ENCODE measurements around the gene TGFBR3L. TPM values are rescaled to one million over a fixed set of nuclear protein-coding genes. Genes with fewer than 3 reads are reported as not detected.

TGFBR3L gene
- 0.24 TPM for polyA plus RNA-seq (ENCODE audit: insufficient read length)

DNA sequence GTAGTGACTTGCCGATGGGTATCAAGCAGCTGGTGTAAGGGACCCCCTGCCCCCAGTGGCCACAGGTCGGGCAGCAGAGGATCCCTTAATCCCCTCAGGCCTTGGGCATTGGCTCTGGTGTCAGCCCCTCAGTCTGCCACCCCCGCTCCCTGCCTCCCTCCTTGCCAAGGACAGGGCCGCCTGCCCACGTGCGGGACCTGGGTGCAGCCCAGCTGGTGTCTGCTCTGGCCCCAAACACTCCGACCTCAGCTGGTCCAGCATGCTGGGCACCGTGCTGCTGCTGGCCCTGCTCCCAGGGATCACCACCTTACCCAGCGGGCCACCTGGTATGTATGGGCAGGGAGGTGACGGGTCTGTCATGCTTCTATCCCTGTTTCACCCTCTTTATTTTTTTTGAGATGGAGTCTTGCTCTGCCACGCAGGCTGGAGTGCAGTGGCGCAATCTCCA lies at the start of gene TGFBR3L:
Gene TGFBR3L, plus strand, starts transcription at position 233 of the 448 bp plus-strand sequence.
- DNase-seq (ENCODE audit: low read depth), result no peak

DNA sequence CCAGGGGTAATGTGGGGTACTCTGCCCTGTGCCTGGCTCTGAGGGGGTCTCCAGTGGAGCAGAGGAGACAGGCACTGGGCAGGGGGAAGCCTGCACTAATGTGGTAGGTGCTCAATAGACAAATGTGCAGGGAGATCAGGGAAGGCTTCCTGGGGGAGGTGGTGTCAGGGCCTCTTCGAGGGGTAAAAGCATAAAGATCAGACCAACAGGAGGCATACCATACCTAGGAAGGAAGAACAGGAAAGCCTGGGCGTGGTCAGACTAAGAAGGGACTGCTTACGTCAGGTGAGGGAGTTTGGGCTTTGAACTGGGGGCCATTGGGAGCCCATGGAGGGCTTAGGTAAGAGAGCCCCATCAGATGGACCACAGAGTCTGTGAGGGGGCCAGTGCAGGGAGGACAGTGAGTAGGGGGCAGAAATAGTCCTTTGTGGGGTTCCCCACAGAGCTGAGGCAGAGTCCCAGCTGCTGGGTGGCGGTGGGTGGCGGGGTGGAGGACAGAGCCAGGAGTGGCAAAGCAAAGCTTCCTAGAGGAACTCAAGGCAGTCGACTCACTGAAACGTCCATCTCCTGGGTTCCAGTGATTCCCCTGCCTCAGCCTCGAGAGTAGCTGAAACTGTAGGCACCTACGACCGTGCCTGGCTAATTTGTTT lies 49.2 kb upstream of the TGFBR3L start:
- no peak for DNase-seq (ENCODE audit: low read depth)

DNA sequence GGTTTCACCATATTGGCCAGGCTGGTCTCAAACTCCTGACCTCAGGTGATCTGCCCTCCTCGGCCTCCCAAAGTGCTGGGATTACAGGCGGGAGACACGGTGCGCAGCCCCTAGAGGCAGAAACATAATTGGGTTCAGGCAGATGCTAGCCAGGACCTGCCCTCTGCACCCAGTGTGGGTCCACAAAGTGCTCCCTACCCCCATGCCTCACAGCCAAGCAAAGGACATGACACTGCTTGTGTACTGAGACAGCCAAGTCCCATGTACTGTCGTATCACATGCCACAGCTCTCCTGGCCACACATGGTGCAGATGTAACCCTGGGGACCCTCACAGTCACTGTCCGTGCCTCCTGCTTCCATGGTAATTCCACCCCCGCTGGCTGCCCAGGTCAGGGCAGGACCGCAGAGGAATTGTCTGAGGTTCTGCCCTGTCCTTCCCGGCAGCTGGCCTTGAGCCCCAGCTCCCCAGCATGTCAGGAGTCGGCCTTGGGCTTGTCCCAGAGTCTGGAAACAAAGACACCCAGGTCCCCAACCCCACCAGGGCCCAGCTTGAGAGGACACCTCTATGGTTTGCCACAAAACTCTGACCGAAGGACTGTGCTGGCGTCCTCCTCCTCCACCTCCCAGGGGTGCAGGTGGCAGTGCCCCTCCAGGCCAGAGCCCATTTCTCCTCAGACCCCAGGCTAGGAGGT lies 48.1 kb upstream of the TGFBR3L start:
- no peak for DNase-seq (ENCODE audit: low read depth)

DNA sequence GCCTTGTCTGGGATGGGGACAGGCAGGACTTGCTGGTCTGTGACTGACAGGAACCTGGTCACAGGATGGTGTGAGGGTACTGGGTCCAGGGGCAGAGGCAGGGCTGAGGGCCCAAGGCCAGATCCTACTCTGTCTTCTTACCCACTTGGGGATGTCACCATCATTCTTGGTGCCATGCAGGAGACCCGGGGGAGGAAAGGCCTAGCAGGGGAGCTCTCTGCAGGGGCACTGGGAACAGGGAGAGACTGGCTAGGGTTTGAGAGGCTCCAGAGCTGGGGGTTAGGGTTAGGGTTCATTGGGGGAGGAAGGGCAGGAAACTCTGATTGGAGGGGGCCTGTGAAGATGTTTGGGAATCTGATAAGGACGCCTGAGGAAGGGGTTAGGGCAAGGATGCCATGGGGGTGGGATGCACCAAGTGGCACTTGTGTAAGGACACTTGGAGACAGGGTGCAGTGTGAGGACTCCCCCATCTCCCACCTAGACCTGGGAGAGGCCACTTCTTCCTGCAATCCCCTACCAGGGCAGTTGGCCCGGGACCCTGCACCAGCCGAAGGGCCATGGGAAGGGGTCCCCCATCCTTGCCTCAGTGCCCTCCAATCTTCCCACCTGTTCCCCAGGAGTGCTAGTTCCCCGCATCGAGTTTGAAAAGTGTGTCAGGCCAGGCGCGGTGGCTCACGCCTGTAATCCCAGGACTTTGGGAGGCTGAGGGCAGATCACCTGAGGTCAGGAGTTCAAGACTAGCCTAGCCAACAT lies 47.4 kb upstream of the TGFBR3L start:
- no peak for DNase-seq (ENCODE audit: low read depth)

DNA sequence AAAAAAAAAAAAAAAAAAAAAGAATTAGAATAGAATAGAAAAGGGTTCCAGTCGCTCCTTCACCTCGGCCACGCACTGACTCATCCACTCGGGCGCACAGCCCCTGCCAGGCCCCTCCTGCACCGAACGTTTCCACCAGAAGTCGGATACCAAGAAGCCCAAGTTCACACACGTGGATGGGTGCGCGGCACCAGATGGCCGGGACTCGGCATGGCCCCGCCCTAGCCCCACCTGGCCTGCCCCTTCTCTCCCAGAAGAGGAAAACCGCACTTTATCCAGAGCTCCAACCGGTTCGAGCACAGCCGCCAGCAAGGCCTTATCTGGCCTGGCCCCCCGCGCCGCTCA lies 46.3 kb upstream of the TGFBR3L start:
- no peak for DNase-seq (ENCODE audit: low read depth)

DNA sequence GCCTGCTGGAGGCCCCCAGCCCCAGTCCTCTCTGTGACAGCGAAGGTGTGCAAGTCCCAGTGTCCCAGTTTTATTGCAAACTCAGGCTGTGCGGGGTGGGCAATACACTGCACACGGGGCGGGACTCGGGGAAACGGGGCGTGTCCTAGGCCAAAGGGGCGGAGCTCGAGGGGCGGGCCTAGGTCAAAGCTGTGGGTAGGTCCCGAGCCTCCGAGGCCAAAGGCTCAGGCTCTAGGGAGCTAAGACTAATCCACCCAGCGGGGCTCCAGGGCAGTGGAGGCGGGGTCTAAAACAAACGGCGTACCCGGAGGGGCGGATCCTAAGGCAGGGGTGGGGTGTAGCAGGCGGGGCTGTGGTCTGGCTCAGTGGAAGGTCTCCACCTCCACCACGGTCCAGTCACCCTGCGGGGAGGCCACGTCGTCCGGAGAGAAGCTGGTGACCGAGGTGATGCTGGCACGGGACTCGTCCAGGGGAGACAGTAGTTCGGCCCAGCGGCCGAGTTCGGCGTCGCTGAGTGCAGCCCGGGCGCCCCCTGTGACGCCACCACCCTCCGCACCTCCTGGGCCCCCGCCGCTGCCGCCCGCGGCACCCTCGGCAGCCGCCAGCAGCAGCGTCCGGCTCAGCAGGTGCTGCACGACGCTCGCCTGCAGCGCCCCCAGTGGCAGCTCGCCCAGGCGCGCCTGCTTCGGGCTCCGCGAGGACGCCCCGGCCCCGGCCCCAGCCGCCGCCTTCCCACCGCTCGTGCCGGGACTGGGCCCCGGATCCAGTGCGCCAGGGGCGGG lies 45.8 kb upstream of the TGFBR3L start:
- DNase-seq (ENCODE audit: low read depth), result no peak

DNA sequence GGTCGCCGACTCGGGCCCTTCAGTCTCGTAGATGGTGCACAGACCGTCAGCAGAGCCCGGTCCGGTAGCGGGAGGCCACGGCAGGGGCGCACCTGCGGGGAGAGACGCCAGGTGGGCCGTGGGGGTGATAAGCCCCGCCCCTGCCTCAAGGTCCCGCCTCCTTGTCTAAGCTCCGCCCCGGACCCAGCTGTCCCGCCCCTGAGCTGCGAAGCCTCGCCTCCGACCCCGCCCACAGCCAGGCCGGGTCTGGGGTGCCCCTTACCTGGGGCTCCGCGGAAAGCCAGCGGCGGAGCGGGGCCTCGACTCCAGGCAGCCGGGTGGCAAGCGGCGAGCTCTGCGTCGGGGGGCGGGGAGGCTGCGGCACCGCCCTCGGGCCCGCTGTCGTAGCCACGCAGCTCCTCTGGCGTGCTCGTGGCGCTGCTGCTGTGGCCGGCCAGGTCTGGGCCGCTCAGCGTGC lies 45.1 kb upstream of the TGFBR3L start:
- no peak for DNase-seq (ENCODE audit: low read depth)

DNA sequence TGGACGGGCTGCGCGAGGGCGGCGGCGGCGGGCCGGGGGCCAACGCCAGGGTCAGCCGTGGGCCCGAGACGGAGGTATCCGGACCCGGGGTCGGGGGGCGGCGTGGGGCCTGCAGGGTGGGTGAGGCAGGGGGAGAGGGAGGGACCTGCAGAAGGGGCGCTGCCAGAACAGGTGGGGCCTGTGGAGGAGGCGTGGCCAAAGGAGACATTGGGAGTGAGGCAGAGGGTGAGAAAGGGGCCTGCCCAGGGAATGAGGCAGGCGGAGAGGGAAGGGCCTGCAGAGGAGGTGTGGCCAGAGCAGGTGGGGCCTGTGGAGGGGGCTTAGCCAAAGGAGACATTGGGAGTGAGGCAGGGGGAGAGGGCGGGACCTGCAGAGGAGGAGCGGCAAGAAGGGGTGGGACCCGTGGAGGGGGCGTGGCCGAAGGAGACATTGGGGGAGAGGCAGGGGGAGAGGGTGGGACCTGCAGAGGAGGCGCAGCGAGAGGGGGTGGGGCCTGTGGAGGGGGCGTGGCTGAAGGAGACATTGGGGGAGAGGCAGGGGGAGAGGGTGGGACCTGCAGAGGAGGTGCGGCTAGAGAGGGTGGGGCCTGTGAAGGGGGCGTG lies 44.6 kb upstream of the TGFBR3L start:
- DNase-seq (ENCODE audit: low read depth), result no peak

DNA sequence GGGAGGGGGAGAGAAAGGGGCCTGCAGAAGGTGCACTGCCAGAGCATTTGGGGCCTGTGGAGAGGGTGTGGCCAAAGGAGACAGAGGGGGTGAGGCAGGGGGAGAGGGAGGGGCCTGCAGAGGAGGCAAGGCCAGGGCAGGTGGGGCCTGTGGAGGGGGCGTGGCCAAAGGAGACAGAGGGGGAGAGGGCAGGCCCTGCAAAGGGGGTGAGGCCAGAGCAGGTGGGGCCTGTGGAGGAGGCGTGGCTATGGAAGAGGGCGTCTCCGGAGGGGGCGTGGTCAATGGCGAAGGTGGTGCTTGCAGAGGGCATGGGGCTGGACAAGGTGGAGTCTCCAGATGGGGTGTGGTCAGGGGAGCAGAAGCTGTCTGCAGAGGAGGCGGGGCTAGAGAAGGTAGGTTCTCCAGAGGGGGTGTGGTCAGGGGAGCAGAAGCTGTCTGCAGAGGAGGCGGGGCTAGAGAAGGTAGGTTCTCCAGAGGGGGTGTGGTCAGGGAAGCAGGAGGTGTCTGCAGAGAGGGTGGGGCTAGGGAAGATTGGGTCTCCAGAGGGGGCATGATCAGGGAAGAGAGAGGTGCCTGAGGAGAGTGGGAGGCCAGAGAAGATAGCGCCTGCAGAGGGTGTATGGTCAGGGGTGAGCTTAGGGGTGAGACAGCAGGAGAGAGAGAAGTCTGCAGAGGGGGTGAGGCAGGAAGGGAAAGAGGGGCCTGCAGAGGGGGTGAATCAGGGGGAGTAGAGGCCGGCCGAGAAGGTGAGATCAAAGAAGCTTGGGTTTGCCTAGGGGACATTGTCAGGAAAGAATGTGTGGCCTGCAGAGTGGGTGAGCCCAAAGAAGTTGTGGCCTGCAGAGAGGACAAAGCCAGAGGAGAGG lies 43.8 kb upstream of the TGFBR3L start:
- no peak for DNase-seq (ENCODE audit: low read depth)

DNA sequence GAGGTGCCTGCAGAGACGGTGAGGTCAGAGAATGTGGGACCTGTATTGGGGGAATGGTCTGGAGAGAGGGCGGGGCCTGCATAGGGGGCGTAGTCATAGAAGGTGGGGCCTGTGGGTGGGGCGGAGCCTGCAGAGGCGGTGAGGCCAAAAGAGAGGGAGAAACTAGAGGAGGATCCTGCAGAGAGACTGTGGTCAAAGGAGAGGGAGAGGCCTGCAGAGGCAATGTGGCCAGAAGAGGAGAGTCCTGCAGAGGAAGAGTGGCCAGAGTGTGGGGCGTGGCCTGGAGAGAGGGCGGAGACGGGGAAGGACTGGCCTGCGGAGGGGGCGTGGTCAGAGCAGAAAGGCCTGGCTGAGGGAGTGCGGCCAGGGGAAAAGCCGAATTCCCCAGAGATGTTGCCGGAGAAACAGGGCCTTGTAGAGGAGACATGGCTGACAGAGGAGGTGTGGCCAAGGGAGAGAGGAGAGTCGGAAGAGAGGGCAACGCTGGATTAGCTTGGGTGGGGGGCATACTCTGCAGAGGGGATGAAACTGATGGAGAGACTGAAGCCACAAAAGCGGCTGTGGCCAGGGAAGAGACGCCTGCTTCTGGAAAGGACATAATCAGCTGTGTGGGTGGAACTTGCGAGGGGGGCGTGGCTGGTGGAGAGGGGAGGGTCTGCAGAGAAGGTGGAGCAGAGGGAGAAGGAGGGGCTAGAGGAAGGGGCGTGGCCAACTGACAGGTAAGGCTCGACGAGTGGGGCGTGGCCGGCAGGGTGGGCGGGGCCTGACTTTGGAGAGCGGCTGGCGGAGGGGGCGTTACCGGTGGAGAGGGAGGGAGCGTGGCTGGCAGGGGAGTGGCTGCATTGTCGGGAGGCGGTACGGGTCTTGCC lies 43.0 kb upstream of the TGFBR3L start:
- DNase-seq (ENCODE audit: low read depth), result peak; percentile 48

DNA sequence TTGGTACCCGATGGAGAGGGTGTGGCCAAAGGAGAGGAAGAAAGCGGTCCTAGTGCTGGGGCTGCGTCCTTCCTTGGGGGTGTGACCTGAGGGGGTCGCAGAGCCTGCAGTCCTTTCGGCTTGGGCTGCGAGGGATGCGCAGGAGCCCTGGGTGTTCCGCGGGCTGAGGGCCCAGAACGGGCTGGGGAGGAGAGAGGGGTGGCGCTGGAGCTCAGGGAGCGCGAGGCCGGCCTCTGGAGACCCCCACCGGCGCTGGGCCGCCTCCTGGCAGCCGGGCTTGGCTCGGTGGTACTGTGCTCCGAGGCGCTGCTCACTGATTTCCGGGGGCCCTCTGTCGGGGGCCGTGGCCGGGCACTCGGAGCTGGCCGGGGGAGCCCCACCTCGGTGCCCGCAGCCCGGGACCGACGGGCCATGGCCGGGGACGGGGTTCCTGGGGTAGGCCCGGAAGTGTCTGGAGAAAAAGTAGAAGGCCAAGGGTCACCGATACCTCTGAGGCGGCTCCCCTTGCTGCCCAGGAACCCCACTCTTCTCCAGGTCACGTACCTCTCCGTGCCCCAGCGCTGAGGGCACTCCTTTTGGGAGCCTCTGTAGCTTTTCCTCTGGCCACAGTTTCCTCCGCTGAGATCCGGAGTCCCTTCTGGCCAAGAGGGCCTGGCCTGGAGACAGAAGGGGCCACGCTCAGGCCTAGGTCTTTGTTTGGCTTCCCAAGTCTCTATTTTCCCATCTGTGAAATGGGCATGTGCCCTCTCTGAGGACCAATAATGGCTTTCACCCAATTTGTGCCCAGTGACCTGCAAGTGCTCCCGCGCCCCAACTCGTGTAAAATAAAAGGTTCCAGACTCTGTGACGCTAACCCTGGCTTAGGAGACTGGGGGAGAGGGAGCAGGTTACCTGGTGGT lies 42.1 kb upstream of the TGFBR3L start:
- no peak for DNase-seq (ENCODE audit: low read depth)

DNA sequence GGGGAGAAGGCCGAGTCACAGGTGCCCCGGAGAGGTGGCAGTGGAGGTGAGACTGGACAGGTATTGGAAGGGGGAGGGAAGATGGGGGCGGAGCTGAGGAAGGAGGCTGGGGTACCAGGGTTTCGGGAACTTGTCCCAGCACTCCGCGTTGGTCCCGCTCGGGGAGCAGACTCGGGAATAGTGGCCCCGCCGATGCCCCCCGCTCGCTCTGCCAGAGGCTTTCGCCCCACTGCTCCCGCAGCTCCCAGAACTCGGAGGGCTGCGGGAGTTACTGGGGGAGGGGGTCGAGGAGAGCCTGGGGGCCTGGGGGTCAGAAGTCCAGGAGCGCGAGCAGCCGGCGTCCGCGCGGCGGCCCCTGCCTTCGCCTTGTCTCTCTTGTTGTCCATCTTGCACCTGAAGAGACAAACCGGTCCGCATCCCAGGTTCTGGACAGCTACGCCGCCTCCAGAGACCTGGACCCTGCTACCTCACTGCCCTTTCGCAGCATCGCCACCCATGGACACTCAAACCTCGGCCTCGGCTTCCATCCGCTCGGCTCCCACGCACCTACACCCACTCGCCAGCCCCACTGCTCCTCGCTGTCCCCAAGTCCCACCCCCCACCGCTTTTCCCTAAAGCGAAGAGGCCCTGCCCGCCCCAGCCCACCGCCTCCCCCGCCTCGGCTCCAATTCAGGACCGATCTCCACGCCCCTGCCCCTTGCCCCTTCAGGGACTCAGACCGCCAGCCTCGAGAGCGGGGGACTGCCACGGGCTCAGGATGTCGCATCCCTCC lies 41.1 kb upstream of the TGFBR3L start:
- DNase-seq (ENCODE audit: low read depth), result no peak

DNA sequence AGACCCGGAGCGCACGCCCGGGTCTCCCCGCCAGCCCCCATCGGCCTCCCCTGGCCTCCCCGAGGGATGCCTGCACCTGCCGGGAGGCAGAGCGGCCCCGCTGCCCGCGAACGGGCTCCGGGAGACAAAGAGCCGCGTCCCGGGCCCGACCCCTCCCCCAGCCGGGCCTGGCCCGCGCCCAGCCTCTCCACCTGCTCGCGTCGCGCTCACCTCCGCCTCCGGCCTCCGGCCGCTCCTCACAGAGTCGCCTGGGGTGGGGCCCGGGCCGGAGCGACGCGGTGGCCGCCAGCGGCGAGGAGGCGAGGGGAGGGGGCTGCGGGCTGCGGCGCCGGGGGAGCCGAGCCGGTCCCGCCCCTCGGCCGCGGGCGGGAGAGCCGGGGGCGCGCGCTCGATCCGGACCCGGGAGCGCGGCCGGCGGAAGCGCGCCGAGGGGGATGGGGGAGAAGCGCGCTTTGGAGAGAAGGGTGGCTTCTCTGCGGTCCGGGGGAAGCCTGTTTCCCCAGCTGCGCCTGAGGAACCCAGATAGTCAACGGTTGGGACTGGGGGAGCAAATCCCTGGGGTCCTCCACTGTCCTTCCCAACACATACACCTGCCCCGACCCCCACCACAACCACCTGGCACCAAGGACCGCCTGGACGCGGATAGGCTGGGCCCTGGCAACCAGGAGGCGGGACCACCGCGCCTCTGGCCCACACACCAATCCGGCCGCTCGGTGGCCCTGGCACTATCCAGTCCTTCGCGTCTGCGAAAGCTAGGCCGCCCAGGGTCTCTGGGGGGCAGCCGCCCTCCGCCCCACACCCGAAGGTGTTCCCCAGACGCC lies 40.3 kb upstream of the TGFBR3L start, which contains the start of gene PRR36:
Gene PRR36, minus strand, starts transcription at position 315 of the 821 bp plus-strand sequence. CDS start 701 bp downstream, outside the sequence.
- no peak for DNase-seq (ENCODE audit: low read depth)

DNA sequence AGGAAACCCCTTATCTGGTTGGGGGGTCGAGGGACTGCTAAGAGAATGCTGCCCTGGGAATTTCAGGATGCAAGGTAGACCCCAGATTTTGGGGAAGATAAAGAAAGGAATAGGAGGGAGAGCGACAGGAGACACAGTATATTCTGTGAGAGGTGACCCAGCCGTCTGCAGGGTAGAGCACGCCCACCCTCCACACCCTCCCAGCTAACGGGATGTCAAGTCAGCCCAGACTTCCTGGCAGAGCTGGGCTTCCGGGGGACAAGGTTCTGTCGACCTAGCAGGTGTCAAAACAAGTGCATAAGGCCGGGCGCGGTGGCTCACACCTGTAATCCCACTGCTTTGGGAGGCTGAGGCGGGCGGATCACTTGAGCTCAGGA lies 39.7 kb upstream of the TGFBR3L start:
- no peak for DNase-seq (ENCODE audit: low read depth)

DNA sequence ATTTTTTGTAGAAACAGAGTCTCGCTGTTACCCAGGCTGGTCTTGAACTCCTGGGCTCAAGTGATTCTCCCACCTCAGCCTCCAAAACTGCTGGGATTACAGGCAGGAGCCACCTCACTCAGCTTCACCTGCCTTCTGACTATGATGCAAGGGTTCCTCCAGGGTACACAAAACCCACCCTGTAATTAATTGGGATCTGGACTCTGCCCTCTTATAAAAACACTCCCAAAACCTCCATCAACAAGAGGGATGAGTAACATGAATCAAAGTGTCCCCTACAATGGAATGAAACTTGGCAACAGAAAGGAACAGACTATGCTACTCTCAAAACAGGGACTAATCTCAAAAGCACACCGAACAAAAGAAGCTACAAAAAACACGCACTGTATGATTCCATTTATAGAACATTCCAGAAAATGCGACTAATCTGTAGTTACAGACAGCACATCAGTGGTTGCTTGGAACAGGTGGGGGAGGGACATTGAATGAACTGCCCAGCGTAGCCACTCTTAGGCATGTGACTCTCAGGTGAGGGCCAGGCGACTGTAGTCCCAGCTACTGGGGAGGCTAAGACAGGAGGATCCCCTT lies 37.3 kb upstream of the TGFBR3L start:
- no peak for DNase-seq (ENCODE audit: low read depth)

DNA sequence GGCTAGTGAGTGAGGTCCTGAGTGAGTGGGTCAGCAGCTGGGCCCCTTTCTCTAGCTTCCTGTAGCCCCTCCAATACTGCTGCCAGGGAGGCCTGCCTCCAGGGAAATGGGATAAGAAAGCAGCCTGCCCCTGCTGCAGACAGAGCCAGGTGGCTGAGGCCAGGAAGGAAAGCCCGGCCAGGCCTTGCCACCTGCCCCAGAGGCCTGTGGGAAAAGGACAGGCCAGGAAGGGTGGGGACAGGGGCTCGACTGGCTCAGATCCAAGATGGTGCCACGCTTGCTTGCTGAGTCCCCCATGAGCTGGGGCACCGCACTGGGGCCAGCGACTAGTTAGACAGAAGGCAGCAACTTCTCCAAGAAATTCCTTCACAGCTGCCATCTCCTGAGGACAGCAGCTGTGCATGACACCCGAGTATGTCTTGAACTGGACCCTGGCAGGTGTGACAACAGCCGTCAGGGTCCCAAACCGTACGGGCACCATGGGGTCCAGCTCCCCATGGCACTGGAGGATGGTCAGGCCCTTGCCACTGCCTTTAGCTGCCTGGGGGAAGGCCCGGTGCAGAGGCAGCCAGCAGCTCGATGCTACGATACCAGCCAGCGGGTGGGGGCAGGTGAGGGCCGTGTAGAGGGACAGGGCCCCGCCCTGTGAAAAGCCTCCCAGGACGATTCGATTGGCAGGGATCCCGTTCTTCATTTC lies 35.4 kb upstream of the TGFBR3L start:
- no peak for DNase-seq (ENCODE audit: low read depth)

Measured in forelimb muscle (tissue), 1 donor.